Ascending aorta (tissue), 2 donors: ENCODE results near the gene INPP5D. TPM values are rescaled to one million over a fixed set of nuclear protein-coding genes. Genes with fewer than 3 reads are reported as not detected.
A peak's percentile ranks its signal among the peaks of the same experiment; 100 is the strongest.

Experiments used
- DNase-seq, 2 donors: peaks; one replicate each; pipeline ENCODE4 v3.0.0-alpha.2; 2019; ENCODE audit warnings: low spot score in 2 of 2
- H3K27ac ChIP-seq, 2 donors: fragments of 200-600 bp; sonication (generic); one replicate each; pipeline ENCODE4 v1.5.1; 2016 to 2017; ENCODE audit warnings: mild to moderate bottlenecking in 1 of 2
- H3K27me3 ChIP-seq: fragments of 200-600 bp; sonication (generic); one replicate; pipeline ENCODE4 v1.5.1; 2017
- H3K36me3 ChIP-seq, 2 donors: fragments of 200-600 bp; sonication (generic); one replicate each; pipeline ENCODE4 v1.5.1; 2016
- H3K4me1 ChIP-seq, 2 donors: fragments of 200-600 bp; sonication (generic); one replicate each; pipeline ENCODE4 v1.5.1; 2016 to 2017; ENCODE audit warnings: mild to moderate bottlenecking in 1 of 2
- H3K4me3 ChIP-seq, 2 donors: fragments of 200-600 bp; sonication (generic); one replicate each; pipeline ENCODE4 v1.5.1; 2016 to 2017; ENCODE audit warnings: mild to moderate bottlenecking in 1 of 2
- H3K9me3 ChIP-seq, 2 donors: fragments of 200-600 bp; sonication (generic); one replicate each; pipeline ENCODE4 v1.5.1; 2016
- intact Hi-C: fragments of 100-400 bp; cut with DNase I; formaldehyde crosslinking; loops from one replicate; pipeline ENCODE4 v1.15.1; 2023
- total RNA-seq: library from RNA; depleted of rRNA; stranded (reverse); fragments of >200 nt; gene quantifications from one replicate; pipeline ENCODE4 v1.1.0, GENCODE V29; 2016
- TF ChIP-seq, protein P1 (sequence below), 3 experiments: fragments of 200-600 bp in 2 of 3; fragments of 450-650 bp in 1 of 3; sonication (generic) in 2 of 3; IDR thresholded peaks; one replicate each; pipeline ENCODE4 v1.5.1; 2016 to 2019; ENCODE audit warnings: antibody characterized with exemption in 3 of 3, mild to moderate bottlenecking in 1 of 3, moderate library complexity in 1 of 3

INPP5D gene
- 21.7 TPM for total RNA-seq

DNA sequence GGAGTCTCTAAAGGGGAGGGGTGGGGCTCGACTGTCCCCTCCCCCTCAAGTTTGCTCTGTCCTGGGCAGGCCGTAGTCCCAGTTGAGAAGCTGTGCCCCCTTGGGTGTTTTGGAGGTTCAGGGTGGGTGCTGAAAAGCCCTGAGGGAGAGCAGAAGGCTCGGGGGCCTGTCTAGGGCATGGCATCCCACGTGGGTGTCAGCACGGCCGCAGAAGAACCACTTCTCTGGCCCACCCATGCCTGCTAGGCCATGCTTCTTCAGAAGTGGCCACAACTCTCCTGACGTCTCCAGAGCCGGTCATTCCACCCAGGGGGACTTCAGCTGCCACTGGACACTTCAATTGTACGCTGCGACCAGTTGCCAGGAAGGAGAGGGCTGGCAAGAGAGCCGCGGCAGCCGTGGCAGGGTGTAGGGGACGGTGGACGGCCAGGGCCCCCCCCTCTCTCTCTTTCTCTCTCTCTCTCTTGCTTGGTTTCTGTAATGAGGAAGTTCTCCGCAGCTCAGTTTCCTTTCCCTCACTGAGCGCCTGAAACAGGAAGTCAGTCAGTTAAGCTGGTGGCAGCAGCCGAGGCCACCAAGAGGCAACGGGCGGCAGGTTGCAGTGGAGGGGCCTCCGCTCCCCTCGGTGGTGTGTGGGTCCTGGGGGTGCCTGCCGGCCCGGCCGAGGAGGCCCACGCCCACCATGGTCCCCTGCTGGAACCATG, at the start of gene INPP5D:
Gene INPP5D, plus strand, starts transcription at position 546 of the 704 bp plus-strand sequence. Its CDS starts 137 bp downstream, at position 683.
- peak within 1 kb of the TSS; percentile 31 to 63 for H3K27ac ChIP-seq
- no peaks in the 10 kb centered on the region for H3K27me3 ChIP-seq
- no peaks in the 10 kb centered on the region for H3K36me3 ChIP-seq
- TF ChIP-seq, protein P1, sequence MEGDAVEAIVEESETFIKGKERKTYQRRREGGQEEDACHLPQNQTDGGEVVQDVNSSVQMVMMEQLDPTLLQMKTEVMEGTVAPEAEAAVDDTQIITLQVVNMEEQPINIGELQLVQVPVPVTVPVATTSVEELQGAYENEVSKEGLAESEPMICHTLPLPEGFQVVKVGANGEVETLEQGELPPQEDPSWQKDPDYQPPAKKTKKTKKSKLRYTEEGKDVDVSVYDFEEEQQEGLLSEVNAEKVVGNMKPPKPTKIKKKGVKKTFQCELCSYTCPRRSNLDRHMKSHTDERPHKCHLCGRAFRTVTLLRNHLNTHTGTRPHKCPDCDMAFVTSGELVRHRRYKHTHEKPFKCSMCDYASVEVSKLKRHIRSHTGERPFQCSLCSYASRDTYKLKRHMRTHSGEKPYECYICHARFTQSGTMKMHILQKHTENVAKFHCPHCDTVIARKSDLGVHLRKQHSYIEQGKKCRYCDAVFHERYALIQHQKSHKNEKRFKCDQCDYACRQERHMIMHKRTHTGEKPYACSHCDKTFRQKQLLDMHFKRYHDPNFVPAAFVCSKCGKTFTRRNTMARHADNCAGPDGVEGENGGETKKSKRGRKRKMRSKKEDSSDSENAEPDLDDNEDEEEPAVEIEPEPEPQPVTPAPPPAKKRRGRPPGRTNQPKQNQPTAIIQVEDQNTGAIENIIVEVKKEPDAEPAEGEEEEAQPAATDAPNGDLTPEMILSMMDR (IDR thresholded peaks at IDR 0.05) = no peak
- intact Hi-C loops = no loop called here
- H3K9me3 ChIP-seq = no peaks in the 10 kb centered on the region
- no peaks in the 10 kb centered on the region for H3K4me1 ChIP-seq
- no peak for DNase-seq
- peak within 1 kb of the TSS; percentile 36 to 46 for H3K4me3 ChIP-seq

DNA sequence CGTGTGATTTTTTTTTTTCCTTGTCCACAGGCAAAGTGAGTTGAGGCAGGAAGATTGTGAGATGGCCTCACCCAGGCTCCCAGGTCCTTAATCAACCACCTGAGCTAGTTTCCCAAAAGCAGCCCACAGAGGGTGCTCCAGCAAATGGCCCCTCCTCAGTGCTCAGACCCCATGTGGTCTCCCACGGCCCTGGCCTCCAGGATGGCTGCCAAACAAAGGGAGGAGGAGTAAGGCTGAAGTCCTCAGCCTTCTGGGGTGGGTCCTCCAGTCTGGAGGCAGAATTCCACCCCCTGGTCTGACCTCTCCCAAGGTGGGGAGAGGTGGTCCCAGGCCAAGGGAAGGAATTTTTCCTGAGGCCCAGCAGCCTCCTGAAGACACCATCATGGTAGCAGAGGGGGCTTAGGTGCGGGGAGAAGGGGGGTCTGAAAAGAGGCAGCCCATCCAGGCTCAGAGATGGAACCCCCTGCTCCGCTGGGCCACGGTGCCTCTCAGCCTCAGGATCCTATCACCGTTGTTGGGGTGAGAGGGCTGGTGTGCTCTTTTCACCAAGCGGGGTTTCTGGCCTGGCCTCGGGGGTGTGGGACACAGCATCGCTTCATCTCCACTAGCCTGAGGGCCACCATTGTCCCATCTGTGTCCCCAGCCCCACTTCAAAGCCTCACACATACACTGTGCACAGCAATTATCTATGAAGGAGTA, 49.4 kb upstream of the INPP5D start:
- H3K27me3 ChIP-seq = no peaks in the 10 kb centered on the region
- H3K4me3 ChIP-seq = no peak overlapping the region
- H3K9me3 ChIP-seq = no peaks in the 10 kb centered on the region
- peaks cover 5 to 11% of the 10 kb centered on the region in 2 donors for H3K4me1 ChIP-seq
- no peaks in the 10 kb centered on the region for H3K36me3 ChIP-seq
- no peak overlapping the region for H3K27ac ChIP-seq
- intact Hi-C loops = no loop called here
- TF ChIP-seq, protein P1 (IDR thresholded peaks at IDR 0.05) = no peak
- DNase-seq = peak in 1 of 2 donors; percentile 34

DNA sequence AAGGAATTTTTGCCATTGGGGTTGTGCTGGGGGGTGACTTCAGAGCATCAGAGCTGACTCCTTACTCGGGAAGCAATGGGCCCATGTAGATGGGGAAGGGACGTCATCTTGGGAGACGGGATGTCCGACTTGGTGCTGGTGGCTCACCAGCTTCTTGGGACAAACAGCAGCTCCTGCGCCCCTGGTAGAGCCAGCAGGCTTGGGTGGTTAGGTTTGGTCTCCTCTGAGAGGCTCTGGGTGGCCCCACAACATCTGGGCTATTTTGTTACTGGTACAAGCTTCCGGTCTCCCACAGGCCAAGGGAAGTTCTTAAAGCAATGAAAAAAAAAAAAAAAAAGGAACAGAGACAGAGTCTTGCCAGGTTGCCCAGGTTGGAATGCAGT, 48.9 kb upstream of the INPP5D start:
- DNase-seq = peak in 1 of 2 donors; percentile 2
- Histone ChIP-seq H3K4me1 (peaks cover 5 to 11% of the 10 kb centered on the region in 2 donors), H3K27ac (no peak overlapping the region), H3K9me3 (no peaks in the 10 kb centered on the region), H3K27me3 (no peaks in the 10 kb centered on the region), H3K4me3 (no peak overlapping the region), H3K36me3 (no peaks in the 10 kb centered on the region)
- TF ChIP-seq, protein P1 (IDR thresholded peaks at IDR 0.05) = no peak
- intact Hi-C loops = no loop called here

DNA sequence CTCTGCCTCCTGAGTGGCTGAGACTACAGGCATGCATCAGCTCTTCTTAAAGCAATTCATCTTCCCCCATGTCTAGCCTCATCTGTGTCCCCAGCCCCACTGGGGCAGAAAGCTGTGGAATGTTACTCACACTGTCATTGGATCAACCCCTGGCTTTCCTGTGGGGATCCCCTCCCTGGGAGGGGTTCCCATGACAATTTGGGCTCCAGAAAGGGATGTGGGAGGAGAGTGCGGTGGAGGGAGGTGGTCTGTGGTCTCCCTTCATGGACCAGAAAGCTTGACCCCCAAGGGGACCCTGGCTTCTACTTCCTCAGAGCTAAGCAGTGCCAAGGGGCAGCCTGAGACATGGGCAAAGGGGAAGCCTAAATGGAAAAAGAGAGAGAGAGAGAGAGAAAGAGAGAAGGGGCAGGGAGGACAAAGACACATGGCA, 48.4 kb upstream of the INPP5D start:
- no peaks in the 10 kb centered on the region for H3K36me3 ChIP-seq
- no peak overlapping the region for H3K4me3 ChIP-seq
- no peaks in the 10 kb centered on the region for H3K9me3 ChIP-seq
- no peaks in the 10 kb centered on the region for H3K27me3 ChIP-seq
- TF ChIP-seq, protein P1 (IDR thresholded peaks at IDR 0.05) = no peak
- no peak overlapping the region for H3K27ac ChIP-seq
- DNase-seq = peak in 1 of 2 donors; percentile 37
- intact Hi-C loops = no loop called here
- peaks cover 5 to 11% of the 10 kb centered on the region in 2 donors for H3K4me1 ChIP-seq

DNA sequence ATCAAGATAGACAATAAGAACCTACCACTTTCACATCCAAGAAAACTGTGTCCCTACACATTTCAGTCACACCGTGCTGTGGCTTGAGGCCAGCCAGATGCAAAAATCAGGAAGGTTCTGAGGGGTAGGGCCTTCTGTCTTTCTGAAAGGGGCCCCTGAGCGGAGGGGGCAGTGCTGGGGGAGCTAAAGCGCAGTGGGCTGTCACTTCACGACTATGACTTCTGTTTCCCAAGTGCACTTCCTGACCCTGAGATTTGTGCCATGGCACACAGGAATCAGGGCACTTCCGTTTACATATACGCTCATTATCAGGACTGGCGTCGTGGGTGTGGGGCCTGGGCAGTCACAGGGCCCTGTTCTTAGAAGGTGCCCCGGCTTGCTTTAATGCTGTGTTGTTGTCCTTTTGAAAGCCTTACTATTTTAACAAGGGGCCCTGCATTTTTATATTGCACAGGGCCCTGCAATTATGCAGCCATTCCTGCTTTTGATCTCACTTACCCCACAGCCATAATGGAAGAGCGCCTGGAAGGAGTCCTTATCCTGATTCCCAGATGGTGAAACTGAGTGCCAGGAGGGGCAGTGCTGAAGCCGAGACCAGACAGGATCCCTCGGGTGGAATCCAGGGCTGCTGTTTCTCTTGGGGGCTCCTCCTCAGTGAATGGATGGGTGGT, 47.7 kb upstream of the INPP5D start:
- intact Hi-C loops = no loop called here
- Histone ChIP-seq H3K27ac (no peak overlapping the region), H3K4me3 (no peak overlapping the region), H3K9me3 (peaks cover 0 to 3% of the 10 kb centered on the region in 2 donors), H3K36me3 (no peaks in the 10 kb centered on the region), H3K4me1 (peaks cover 5 to 10% of the 10 kb centered on the region in 2 donors), H3K27me3 (no peaks in the 10 kb centered on the region)
- TF ChIP-seq, protein P1 (IDR thresholded peaks at IDR 0.05) = no peak
- DNase-seq = peak in 1 of 2 donors; percentile 42
